Activated CD4-positive, CD25-positive, alpha-beta regulatory T cell treated with anti-CD3 and anti-CD28 coated beads, Interleukin-2, amount 50 U/mL, for 16 hours (primary cell): ENCODE results near the gene FAM229A.

ENCODE experiments used
- DNase-seq: peaks from one replicate; pipeline ENCODE4 v3.0.0-alpha.2; 2020; ENCODE audit warnings: low read depth, low spot score

Gene FAM229A

GRCh38 chr1:32350785-32351398 lies 11.4 kb downstream of the FAM229A start:
- DNase-seq: peak; percentile 64

- no peak for DNase-seq
Measured at GRCh38 chr1:32349211-32349708, 13.0 kb downstream of the FAM229A start.

GRCh38 chr1:32346532-32347157 lies 15.6 kb downstream of the FAM229A start:
- no peak for DNase-seq

- no peak for DNase-seq
Measured at GRCh38 chr1:32345289-32345827, 16.9 kb downstream of the FAM229A start.

- DNase-seq: no peak
Measured at GRCh38 chr1:32342704-32343103, 19.6 kb downstream of the FAM229A start.

GRCh38 chr1:32341971-32342370 lies 20.3 kb downstream of the FAM229A start:
- no peak for DNase-seq

- DNase-seq: no peak
Measured at GRCh38 chr1:32341186-32341757, 21.0 kb downstream of the FAM229A start.

GRCh38 chr1:32339363-32339978 lies 22.8 kb downstream of the FAM229A start:
- DNase-seq: no peak

- no peak for DNase-seq
Measured at GRCh38 chr1:32338637-32339145, 23.6 kb downstream of the FAM229A start.

GRCh38 chr1:32337855-32338636 lies 24.2 kb downstream of the FAM229A start:
- no peak for DNase-seq

- DNase-seq: no peak
Measured at GRCh38 chr1:32336963-32337675, 25.2 kb downstream of the FAM229A start.

- no peak for DNase-seq
Measured at GRCh38 chr1:32336591-32336932, 25.7 kb downstream of the FAM229A start.

- DNase-seq: peak; percentile 66
Measured at GRCh38 chr1:32335790-32336590, 26.3 kb downstream of the FAM229A start, which contains the start of gene MARCKSL1. Gene MARCKSL1 (minus strand): TSS chr1:32336233. CDS start chr1:32336033, 200 bp downstream.

GRCh38 chr1:32335535-32335789 lies 26.8 kb downstream of the FAM229A start:
- DNase-seq: no peak

- peak; percentile 29 for DNase-seq
Measured at GRCh38 chr1:32334864-32335534, 27.3 kb downstream of the FAM229A start.

GRCh38 chr1:32334274-32334861 lies 27.9 kb downstream of the FAM229A start:
- DNase-seq: no peak

GRCh38 chr1:32333251-32333963 lies 28.9 kb downstream of the FAM229A start:
- no peak for DNase-seq

- DNase-seq: no peak
Measured at GRCh38 chr1:32332290-32333079, 29.8 kb downstream of the FAM229A start.
